ENCODE results near the gene HP.

Gene HP

GRCh38 chr16:72014675-72015074 is 39.6 kb upstream of the HP start:
- no peak overlapping the region for H3K4me3 ChIP-seq (ENCODE audit: low read depth, low read length)
- in situ Hi-C loops (cut with HindIII; ENCODE audit: low sequenced_read_pairs): no loop called here
- no peak for DNase-seq (ENCODE audit: low read depth, low spot score)
- TF ChIP-seq CTCF (IDR thresholded peaks at IDR 0.05; ENCODE audit: low read depth, low read length): no peak

- H3K4me3 ChIP-seq (ENCODE audit: low read depth, low read length): no peak overlapping the region
- in situ Hi-C loops (cut with HindIII; ENCODE audit: low sequenced_read_pairs): no loop called here
- TF ChIP-seq CTCF (IDR thresholded peaks at IDR 0.05; ENCODE audit: low read depth, low read length): no peak
- DNase-seq (ENCODE audit: low read depth, low spot score): no peak
Observed at GRCh38 chr16:72015124-72015523, 39.2 kb upstream of the HP start.

GRCh38 chr16:72018470-72018869 is 35.8 kb upstream of the HP start:
- DNase-seq (ENCODE audit: low read depth, low spot score): no peak

GRCh38 chr16:72021043-72021442 is 33.3 kb upstream of the HP start:
- DNase-seq (ENCODE audit: low read depth, low spot score): no peak
- H3K4me3 ChIP-seq (ENCODE audit: low read depth, low read length): no peak overlapping the region
- TF ChIP-seq CTCF (IDR thresholded peaks at IDR 0.05; ENCODE audit: low read depth, low read length): peak; percentile 54
- in situ Hi-C loops (cut with HindIII; ENCODE audit: low sequenced_read_pairs): no loop called here

More at GRCh38 chr16:72018470-72018869, 35.8 kb upstream of the HP start:
- no peak for TF ChIP-seq CTCF (IDR thresholded peaks at IDR 0.05; ENCODE audit: low read depth, low read length)
- no peak overlapping the region for H3K4me3 ChIP-seq (ENCODE audit: low read depth, low read length)
- in situ Hi-C loops (cut with HindIII; ENCODE audit: low sequenced_read_pairs): no loop called here

- DNase-seq (ENCODE audit: low read depth, low spot score): no peak
- no peak for TF ChIP-seq CTCF (IDR thresholded peaks at IDR 0.05; ENCODE audit: low read depth, low read length)
- no peak overlapping the region for H3K4me3 ChIP-seq (ENCODE audit: low read depth, low read length)
- in situ Hi-C loops (cut with HindIII; ENCODE audit: low sequenced_read_pairs): no loop called here
Observed at GRCh38 chr16:72022127-72022526, 32.2 kb upstream of the HP start.

- TF ChIP-seq CTCF (IDR thresholded peaks at IDR 0.05; ENCODE audit: low read depth, low read length): no peak
- in situ Hi-C loops (cut with HindIII; ENCODE audit: low sequenced_read_pairs): no loop called here
- H3K4me3 ChIP-seq (ENCODE audit: low read depth, low read length): no peak overlapping the region
- no peak for DNase-seq (ENCODE audit: low read depth, low spot score)
Observed at GRCh38 chr16:72023962-72024361, 30.3 kb upstream of the HP start.

GRCh38 chr16:72024862-72025382 is 29.4 kb upstream of the HP start:
- DNase-seq (ENCODE audit: low read depth, low spot score): no peak
- in situ Hi-C loops (cut with HindIII; ENCODE audit: low sequenced_read_pairs): no loop called here

More at GRCh38 chr16:72024862-72025382, 29.4 kb upstream of the HP start:
- no peak for TF ChIP-seq CTCF (IDR thresholded peaks at IDR 0.05; ENCODE audit: low read depth, low read length)
- H3K4me3 ChIP-seq (ENCODE audit: low read depth, low read length): no peak overlapping the region
